GM21526 (cell line): ENCODE measurements around the gene ZNF385B.

Source experiments
- ATAC-seq: cut with Tn5 transposase; IDR thresholded peaks from one replicate; pipeline ENCODE4 v1.9.1; 2021; ENCODE audit warnings: moderate library complexity; ENCODE audit not compliant: unreplicated experiment, low FRiP score

Gene ZNF385B

GRCh38 chr2:179751163-179751809 is 110.1 kb downstream of the ZNF385B start:
- no peak for ATAC-seq

- ATAC-seq = no peak
These were observed 112.2 kb downstream of the ZNF385B start for GRCh38 chr2:179749210-179749609.

GRCh38 chr2:179746981-179747380 is 114.4 kb downstream of the ZNF385B start:
- ATAC-seq = no peak

- no peak for ATAC-seq
These were observed 115.7 kb downstream of the ZNF385B start for GRCh38 chr2:179745635-179746256.

- ATAC-seq = no peak
These were observed 117.0 kb downstream of the ZNF385B start for GRCh38 chr2:179744401-179744800.

- ATAC-seq = no peak
These were observed 120.1 kb downstream of the ZNF385B start for GRCh38 chr2:179741317-179741716.

- no peak for ATAC-seq
These were observed 131.4 kb downstream of the ZNF385B start for GRCh38 chr2:179729966-179730365.

GRCh38 chr2:179726461-179727180 is 134.8 kb downstream of the ZNF385B start:
- no peak for ATAC-seq

- no peak for ATAC-seq
These were observed 137.0 kb downstream of the ZNF385B start for GRCh38 chr2:179724403-179724802.

GRCh38 chr2:179720173-179720772 is 141.1 kb downstream of the ZNF385B start:
- no peak for ATAC-seq

GRCh38 chr2:179715871-179716270 is 145.5 kb downstream of the ZNF385B start:
- no peak for ATAC-seq

- no peak for ATAC-seq
These were observed 146.2 kb downstream of the ZNF385B start for GRCh38 chr2:179715196-179715595.

- ATAC-seq = no peak
These were observed 148.6 kb downstream of the ZNF385B start for GRCh38 chr2:179712825-179713224.

- no peak for ATAC-seq
These were observed 150.0 kb downstream of the ZNF385B start for GRCh38 chr2:179711375-179711774.

- ATAC-seq = no peak
These were observed 157.7 kb downstream of the ZNF385B start for GRCh38 chr2:179703702-179704101.

- ATAC-seq = no peak
These were observed 158.5 kb downstream of the ZNF385B start for GRCh38 chr2:179702912-179703311.

GRCh38 chr2:179701524-179702110 is 159.8 kb downstream of the ZNF385B start:
- ATAC-seq = no peak

GRCh38 chr2:179695486-179695885 is 165.9 kb downstream of the ZNF385B start:
- ATAC-seq = no peak

GRCh38 chr2:179694963-179695362 is 166.4 kb downstream of the ZNF385B start:
- no peak for ATAC-seq

- ATAC-seq = no peak
These were observed 168.8 kb downstream of the ZNF385B start for GRCh38 chr2:179692610-179693009.

GRCh38 chr2:179692043-179692442 is 169.4 kb downstream of the ZNF385B start:
- ATAC-seq = no peak
